Activated CD8-positive, alpha-beta memory T cell treated with anti-CD3 and anti-CD28 coated beads, Interleukin-2, amount 50 U/mL, for 24 hours (primary cell): ENCODE data around the gene NAT8.
"Not testable (repeated sequence)": the region's sequence is repeated elsewhere in the genome, so short reads cannot be mapped to it uniquely, and the experiment has no call there.

ENCODE experiments used
- DNase-seq: peaks from one replicate; pipeline ENCODE4 v3.0.0-alpha.2; 2020; ENCODE audit errors: extremely low read depth

Gene NAT8

GRCh38 chr2:73642338-73643018 lies at the start of gene NAT8:
Gene NAT8, minus strand, starts transcription at chr2:73642422. Its CDS starts 794 bp downstream, at chr2:73641628.
- no peak for DNase-seq

- not testable (repeated sequence) for DNase-seq
Observed at GRCh38 chr2:73690372-73691088, 48.3 kb upstream of the NAT8 start.

GRCh38 chr2:73688494-73688893 lies 46.3 kb upstream of the NAT8 start:
- DNase-seq: not testable (repeated sequence)

GRCh38 chr2:73685764-73686438 lies 43.7 kb upstream of the NAT8 start:
- DNase-seq: no peak

- DNase-seq: not testable (repeated sequence)
Observed at GRCh38 chr2:73684905-73685304, 42.7 kb upstream of the NAT8 start.

- DNase-seq: not testable (repeated sequence)
Observed at GRCh38 chr2:73684325-73684724, 42.1 kb upstream of the NAT8 start.

GRCh38 chr2:73679951-73680571 lies 37.8 kb upstream of the NAT8 start:
- DNase-seq: not testable (repeated sequence)

GRCh38 chr2:73679237-73679636 lies 37.0 kb upstream of the NAT8 start:
- not testable (repeated sequence) for DNase-seq

GRCh38 chr2:73678008-73678407 lies 35.8 kb upstream of the NAT8 start:
- not testable (repeated sequence) for DNase-seq

- DNase-seq: not testable (repeated sequence)
Observed at GRCh38 chr2:73676211-73676610, 34.0 kb upstream of the NAT8 start.

- not testable (repeated sequence) for DNase-seq
Observed at GRCh38 chr2:73674696-73675157, 32.5 kb upstream of the NAT8 start.

GRCh38 chr2:73669976-73670375 lies 27.8 kb upstream of the NAT8 start:
- DNase-seq: not testable (repeated sequence)

GRCh38 chr2:73667239-73667638 lies 25.0 kb upstream of the NAT8 start:
- DNase-seq: not testable (repeated sequence)

GRCh38 chr2:73654175-73654574 lies 12.0 kb upstream of the NAT8 start:
- DNase-seq: no peak

GRCh38 chr2:73652348-73652747 lies 10.1 kb upstream of the NAT8 start:
- no peak for DNase-seq

GRCh38 chr2:73651591-73652230 lies 9.5 kb upstream of the NAT8 start:
- no peak for DNase-seq

GRCh38 chr2:73647690-73648089 lies 5.5 kb upstream of the NAT8 start:
- DNase-seq: not testable (repeated sequence)

GRCh38 chr2:73641767-73642062 lies 507 bp downstream of the NAT8 start:
- no peak for DNase-seq

GRCh38 chr2:73640946-73641766 lies 1.1 kb downstream of the NAT8 start:
- DNase-seq: no peak

- no peak for DNase-seq
Observed at GRCh38 chr2:73640511-73640911, 1.7 kb downstream of the NAT8 start.

GRCh38 chr2:73638429-73638828 lies 3.8 kb downstream of the NAT8 start:
- no peak for DNase-seq
